HepG2 (cell line): Measurements from ENCODE around the gene ZBTB26. TPM values are rescaled to one million over a fixed set of nuclear protein-coding genes. Genes with fewer than 3 reads are reported as not detected.

Experiments
- BCL6 ChIP-seq: IDR thresholded peaks from 2 replicates; pipeline ENCODE4 v1.6.1; 2016; ENCODE audit warnings: missing genetic modification reagents, missing compliant biosample characterization
- CHD2 ChIP-seq: IDR thresholded peaks from 2 replicates; pipeline ENCODE4 v1.6.1; 2011; ENCODE audit warnings: low read depth, low read length, improper control_type of control experiment
- MTA3 ChIP-seq: sonication (generic); formaldehyde crosslinking; IDR thresholded peaks from 2 replicates; pipeline ENCODE4 v1.4.0; 2020; ENCODE audit warnings: missing genetic modification reagents
- POLR2AphosphoS5 ChIP-seq: IDR thresholded peaks from 2 replicates; pipeline ENCODE4 v1.6.1; 2012; ENCODE audit warnings: low read depth, low read length
- RBFOX2 ChIP-seq: fragments of 200-400 bp; formaldehyde crosslinking; IDR thresholded peaks from 2 replicates; pipeline ENCODE4 v1.6.1; 2017; ENCODE audit warnings: low read depth, mild to moderate bottlenecking, low read length
- RNF219 ChIP-seq: sonication (generic); formaldehyde crosslinking; IDR thresholded peaks from 2 replicates; pipeline ENCODE4 v1.5.0; 2020; ENCODE audit warnings: mild to moderate bottlenecking, missing genetic modification reagents
- SMAD9 ChIP-seq: sonication (generic); formaldehyde crosslinking; IDR thresholded peaks from 2 replicates; pipeline ENCODE4 v1.5.1; 2020; ENCODE audit warnings: mild to moderate bottlenecking, missing genetic modification reagents
- SNRNP70 ChIP-seq: fragments of 200-400 bp; formaldehyde crosslinking; IDR thresholded peaks from 2 replicates; pipeline ENCODE4 v1.6.1; 2017; ENCODE audit warnings: mild to moderate bottlenecking, low read depth, low read length, moderate library complexity
- ZNF331 ChIP-seq: sonication (generic); formaldehyde crosslinking; IDR thresholded peaks from 2 replicates; pipeline ENCODE4 v1.4.0; 2020; ENCODE audit warnings: missing genetic modification reagents
- ZNF564 ChIP-seq: sonication (generic); formaldehyde crosslinking; IDR thresholded peaks from 2 replicates; pipeline ENCODE4 v1.8.1; 2023; ENCODE audit warnings: mild to moderate bottlenecking, missing genetic modification reagents
- ZNF713 ChIP-seq: sonication (generic); formaldehyde crosslinking; IDR thresholded peaks from 2 replicates; pipeline ENCODE4 v1.4.0; 2020; ENCODE audit warnings: mild to moderate bottlenecking, missing genetic modification reagents
- ZNF850 ChIP-seq: sonication (generic); formaldehyde crosslinking; conservative IDR thresholded peaks from 2 replicates; pipeline ENCODE4 v1.9.0; 2021; ENCODE audit warnings: mild to moderate bottlenecking, missing genetic modification reagents
- ZSCAN29 ChIP-seq: sonication (generic); formaldehyde crosslinking; conservative IDR thresholded peaks from 2 replicates; pipeline ENCODE4 v1.4.0; 2020; ENCODE audit warnings: mild to moderate bottlenecking, missing genetic modification reagents
- ZZZ3 ChIP-seq: sonication (generic); formaldehyde crosslinking; IDR thresholded peaks from 2 replicates; pipeline ENCODE4 v1.4.0; 2020; ENCODE audit warnings: missing genetic modification reagents, mild to moderate bottlenecking, borderline replicate concordance
- polyA plus RNA-seq, 8 experiments: library from polyadenylated mRNA; depleted of rRNA in 3 of 8; stranded (reverse) in 7 of 8; unstranded in 1 of 8; fragments of >200 nt; fragmentation: Illumina TruSeq in 4 of 8; extraction: Trizol in 4 of 8; gene quantifications; 2 replicates each; pipeline versions ENCODE4 v1.2.1 to v1.2.3, GENCODE V29; 2011 to 2016; ENCODE audit warnings: low read depth in 4 of 8, missing spikeins in 1 of 8, mixed read lengths in 1 of 8; ENCODE audit not compliant: insufficient read depth in 1 of 8
- total RNA-seq, 5 experiments: library from RNA; depleted of rRNA; stranded (reverse); fragments of >200 nt; fragmentation: Illumina TruSeq; extraction: Trizol; gene quantifications; 2 replicates each; pipeline ENCODE4 v1.2.3, GENCODE V29; 2016; ENCODE audit warnings: low read depth in 1 of 5
- TF ChIP-seq, protein P1 (sequence below), 2 experiments: sonication (generic) in 1 of 2; formaldehyde crosslinking in 1 of 2; IDR thresholded peaks; 2 replicates each; pipeline versions ENCODE4 v1.6.1 to v1.9.0; 2014 to 2022; ENCODE audit warnings: antibody characterized with exemption in 1 of 2, borderline replicate concordance in 1 of 2, inconsistent platforms in 1 of 2, low read depth in 1 of 2, missing genetic modification reagents in 1 of 2
- TF ChIP-seq, protein P2 (sequence below), 2 experiments: IDR thresholded peaks; 2 replicates each; pipeline ENCODE4 v1.6.1; 2011 to 2012; ENCODE audit warnings: low read length in 2 of 2, borderline replicate concordance in 1 of 2, low read depth in 1 of 2, mild to moderate bottlenecking in 1 of 2, moderate library complexity in 1 of 2

ZBTB26 gene
- total and polyA plus RNA-seq, 2 of the 13 experiments (the other 11 are each of a cell fraction or from before 2014, with no cell fraction given), result 4.5 to 8.6 TPM

DNA sequence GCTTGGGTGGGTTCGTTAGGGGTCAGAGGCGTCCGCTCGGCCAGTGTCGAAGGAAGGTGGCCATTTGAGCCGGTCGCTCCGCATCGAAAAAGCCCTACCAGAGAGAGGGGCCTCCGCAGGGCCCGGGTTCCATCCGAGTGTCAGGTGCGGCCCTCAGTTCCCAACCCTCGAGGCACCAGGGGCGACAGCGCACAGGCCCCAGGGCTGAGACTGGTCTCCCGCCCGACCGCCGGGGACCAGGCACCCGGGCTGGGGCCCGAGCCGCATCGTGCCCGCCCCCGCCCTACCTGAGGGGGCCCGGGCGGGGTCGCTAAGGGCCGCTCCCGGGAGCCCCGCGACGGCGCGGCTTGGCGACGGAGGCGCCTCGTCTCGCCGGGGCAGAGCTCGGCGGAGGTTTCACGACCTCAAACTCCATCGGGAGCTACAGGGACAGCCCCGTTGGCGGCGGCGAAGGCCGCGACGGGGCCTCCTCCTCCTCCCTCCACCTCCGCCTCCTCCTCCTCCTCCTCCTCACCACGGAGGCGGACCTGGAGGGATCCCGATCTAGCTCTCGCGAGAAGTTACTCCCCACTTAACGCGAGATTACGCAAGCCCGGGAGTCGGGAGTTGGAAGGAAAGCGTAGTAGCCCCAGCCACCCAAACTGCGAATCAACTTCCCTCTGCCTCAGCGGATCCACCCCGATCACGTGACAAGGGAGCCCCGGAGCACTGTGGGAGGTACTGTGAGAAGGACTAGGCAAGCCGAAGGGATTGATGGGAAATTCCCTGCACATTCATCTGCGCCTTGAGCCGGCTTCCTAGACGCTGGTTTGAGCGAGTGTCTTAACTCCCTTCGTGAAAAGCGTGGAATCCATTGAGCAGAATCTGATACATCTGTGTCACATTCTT, 26.2 kb downstream of the ZBTB26 start, which contains the start of gene RC3H2 (continued):
- TF ChIP-seq ZNF713 (CRISPR knock-in tag), result no peak
- no peak for TF ChIP-seq ZNF850 (CRISPR knock-in tag)
- no peak; the same call in 1 of the 2 replicates for TF ChIP-seq RNF219
- no peak for TF ChIP-seq SNRNP70
- TF ChIP-seq, protein P1, sequence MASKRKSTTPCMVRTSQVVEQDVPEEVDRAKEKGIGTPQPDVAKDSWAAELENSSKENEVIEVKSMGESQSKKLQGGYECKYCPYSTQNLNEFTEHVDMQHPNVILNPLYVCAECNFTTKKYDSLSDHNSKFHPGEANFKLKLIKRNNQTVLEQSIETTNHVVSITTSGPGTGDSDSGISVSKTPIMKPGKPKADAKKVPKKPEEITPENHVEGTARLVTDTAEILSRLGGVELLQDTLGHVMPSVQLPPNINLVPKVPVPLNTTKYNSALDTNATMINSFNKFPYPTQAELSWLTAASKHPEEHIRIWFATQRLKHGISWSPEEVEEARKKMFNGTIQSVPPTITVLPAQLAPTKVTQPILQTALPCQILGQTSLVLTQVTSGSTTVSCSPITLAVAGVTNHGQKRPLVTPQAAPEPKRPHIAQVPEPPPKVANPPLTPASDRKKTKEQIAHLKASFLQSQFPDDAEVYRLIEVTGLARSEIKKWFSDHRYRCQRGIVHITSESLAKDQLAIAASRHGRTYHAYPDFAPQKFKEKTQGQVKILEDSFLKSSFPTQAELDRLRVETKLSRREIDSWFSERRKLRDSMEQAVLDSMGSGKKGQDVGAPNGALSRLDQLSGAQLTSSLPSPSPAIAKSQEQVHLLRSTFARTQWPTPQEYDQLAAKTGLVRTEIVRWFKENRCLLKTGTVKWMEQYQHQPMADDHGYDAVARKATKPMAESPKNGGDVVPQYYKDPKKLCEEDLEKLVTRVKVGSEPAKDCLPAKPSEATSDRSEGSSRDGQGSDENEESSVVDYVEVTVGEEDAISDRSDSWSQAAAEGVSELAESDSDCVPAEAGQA (IDR thresholded peaks at IDR 0.05; ENCODE audit: low read depth), result no peak
- TF ChIP-seq, protein P1 (CRISPR knock-in tag; IDR thresholded peaks at IDR 0.05; ENCODE audit: borderline replicate concordance), result peak; percentile 38
- peak; percentile 95 for TF ChIP-seq RBFOX2
- TF ChIP-seq BCL6 (CRISPR knock-in tag), result no peak
- no peak for TF ChIP-seq ZNF564 (CRISPR knock-in tag)
- TF ChIP-seq, protein P2, sequence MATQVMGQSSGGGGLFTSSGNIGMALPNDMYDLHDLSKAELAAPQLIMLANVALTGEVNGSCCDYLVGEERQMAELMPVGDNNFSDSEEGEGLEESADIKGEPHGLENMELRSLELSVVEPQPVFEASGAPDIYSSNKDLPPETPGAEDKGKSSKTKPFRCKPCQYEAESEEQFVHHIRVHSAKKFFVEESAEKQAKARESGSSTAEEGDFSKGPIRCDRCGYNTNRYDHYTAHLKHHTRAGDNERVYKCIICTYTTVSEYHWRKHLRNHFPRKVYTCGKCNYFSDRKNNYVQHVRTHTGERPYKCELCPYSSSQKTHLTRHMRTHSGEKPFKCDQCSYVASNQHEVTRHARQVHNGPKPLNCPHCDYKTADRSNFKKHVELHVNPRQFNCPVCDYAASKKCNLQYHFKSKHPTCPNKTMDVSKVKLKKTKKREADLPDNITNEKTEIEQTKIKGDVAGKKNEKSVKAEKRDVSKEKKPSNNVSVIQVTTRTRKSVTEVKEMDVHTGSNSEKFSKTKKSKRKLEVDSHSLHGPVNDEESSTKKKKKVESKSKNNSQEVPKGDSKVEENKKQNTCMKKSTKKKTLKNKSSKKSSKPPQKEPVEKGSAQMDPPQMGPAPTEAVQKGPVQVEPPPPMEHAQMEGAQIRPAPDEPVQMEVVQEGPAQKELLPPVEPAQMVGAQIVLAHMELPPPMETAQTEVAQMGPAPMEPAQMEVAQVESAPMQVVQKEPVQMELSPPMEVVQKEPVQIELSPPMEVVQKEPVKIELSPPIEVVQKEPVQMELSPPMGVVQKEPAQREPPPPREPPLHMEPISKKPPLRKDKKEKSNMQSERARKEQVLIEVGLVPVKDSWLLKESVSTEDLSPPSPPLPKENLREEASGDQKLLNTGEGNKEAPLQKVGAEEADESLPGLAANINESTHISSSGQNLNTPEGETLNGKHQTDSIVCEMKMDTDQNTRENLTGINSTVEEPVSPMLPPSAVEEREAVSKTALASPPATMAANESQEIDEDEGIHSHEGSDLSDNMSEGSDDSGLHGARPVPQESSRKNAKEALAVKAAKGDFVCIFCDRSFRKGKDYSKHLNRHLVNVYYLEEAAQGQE (IDR thresholded peaks at IDR 0.05; ENCODE audit: borderline replicate concordance in 1 of 2, low read depth in 1 of 2, low read length in 2 of 2), result peak in 1 of 2 experiments; percentile 17; a peak in 1 of 4 replicates
- peak; percentile 41; the same call in 1 of the 2 replicates for TF ChIP-seq ZNF331 (CRISPR knock-in tag)
- TF ChIP-seq CHD2, result peak; percentile 97
- TF ChIP-seq ZSCAN29 (CRISPR knock-in tag), result no peak
- TF ChIP-seq POLR2AphosphoS5, result peak; percentile 93
- TF ChIP-seq MTA3 (CRISPR knock-in tag), result no peak
- TF ChIP-seq ZZZ3 (CRISPR knock-in tag), result peak; percentile 66; the same call in 1 of the 2 replicates
- no peak for TF ChIP-seq SMAD9
